SK-N-SH treated with all-trans-retinoic acid at 6 μM for 48 hours (cell line): Measurements from ENCODE around the gene CRACR2A.

Source experiments
- ARNTL ChIP-seq: fragments of 450-650 bp; formaldehyde crosslinking; IDR thresholded peaks from 2 replicates; pipeline ENCODE4 v1.5.0; 2020; ENCODE audit warnings: low read depth, mild to moderate bottlenecking, moderate library complexity, borderline replicate concordance
- BACH2 ChIP-seq: fragments of 250-450 bp; sonication (Bioruptor Pico); IDR thresholded peaks from 2 replicates; pipeline ENCODE4 v1.9.0; 2021; ENCODE audit warnings: mild to moderate bottlenecking, borderline replicate concordance
- ESRRG ChIP-seq: fragments of 250-450 bp; sonication (Bioruptor Pico); IDR thresholded peaks from 2 replicates; pipeline ENCODE4 v1.6.1; 2021; ENCODE audit warnings: mild to moderate bottlenecking
- ISL1 ChIP-seq: fragments of 250-450 bp; sonication (Bioruptor Pico); IDR thresholded peaks from 2 replicates; pipeline ENCODE4 v2.1.2; 2022; ENCODE audit warnings: mild to moderate bottlenecking, moderate library complexity
- SNAI2 ChIP-seq: fragments of 250-450 bp; sonication (Bioruptor Pico); IDR thresholded peaks from 2 replicates; pipeline ENCODE4 v1.5.0; 2020; ENCODE audit warnings: mild to moderate bottlenecking, moderate library complexity
- TCF4 ChIP-seq: fragments of 250-450 bp; sonication (Bioruptor Pico); IDR thresholded peaks from 2 replicates; pipeline ENCODE4 v1.8.0; 2021; ENCODE audit warnings: mild to moderate bottlenecking, moderate library complexity, borderline replicate concordance
- ZFP3 ChIP-seq: fragments of 250-450 bp; sonication (Bioruptor Pico); IDR thresholded peaks from 2 replicates; pipeline ENCODE4 v1.5.0; 2020; ENCODE audit warnings: mild to moderate bottlenecking, moderate library complexity
- ZNF565 ChIP-seq: fragments of 450-650 bp; formaldehyde crosslinking; conservative IDR thresholded peaks from 2 replicates; pipeline ENCODE4 v1.5.0; 2020; ENCODE audit warnings: low read depth, mild to moderate bottlenecking, moderate library complexity
- ZNF70 ChIP-seq: fragments of 450-650 bp; formaldehyde crosslinking; IDR thresholded peaks from 2 replicates; pipeline ENCODE4 v1.5.0; 2020; ENCODE audit warnings: mild to moderate bottlenecking, moderate library complexity
- ZNF8 ChIP-seq: fragments of 450-650 bp; formaldehyde crosslinking; IDR thresholded peaks from 2 replicates; pipeline ENCODE4 v1.5.0; 2020; ENCODE audit warnings: mild to moderate bottlenecking, moderate library complexity
- TF ChIP-seq, protein P1 (sequence below): fragments of 250-450 bp; sonication (Bioruptor Pico); IDR thresholded peaks from 2 replicates; pipeline ENCODE4 v1.8.0; 2020; ENCODE audit warnings: mild to moderate bottlenecking, moderate library complexity, borderline replicate concordance
- TF ChIP-seq, protein P2 (sequence below): fragments of 250-450 bp; sonication (Bioruptor Pico); IDR thresholded peaks from 2 replicates; pipeline ENCODE4 v1.5.1; 2020; ENCODE audit warnings: low read depth, mild to moderate bottlenecking, moderate library complexity
- TF ChIP-seq, protein P3 (sequence below): fragments of 250-450 bp; sonication (Bioruptor Pico); IDR thresholded peaks from 2 replicates; pipeline ENCODE4 v1.5.0; 2020; ENCODE audit warnings: mild to moderate bottlenecking, moderate library complexity

DNA sequence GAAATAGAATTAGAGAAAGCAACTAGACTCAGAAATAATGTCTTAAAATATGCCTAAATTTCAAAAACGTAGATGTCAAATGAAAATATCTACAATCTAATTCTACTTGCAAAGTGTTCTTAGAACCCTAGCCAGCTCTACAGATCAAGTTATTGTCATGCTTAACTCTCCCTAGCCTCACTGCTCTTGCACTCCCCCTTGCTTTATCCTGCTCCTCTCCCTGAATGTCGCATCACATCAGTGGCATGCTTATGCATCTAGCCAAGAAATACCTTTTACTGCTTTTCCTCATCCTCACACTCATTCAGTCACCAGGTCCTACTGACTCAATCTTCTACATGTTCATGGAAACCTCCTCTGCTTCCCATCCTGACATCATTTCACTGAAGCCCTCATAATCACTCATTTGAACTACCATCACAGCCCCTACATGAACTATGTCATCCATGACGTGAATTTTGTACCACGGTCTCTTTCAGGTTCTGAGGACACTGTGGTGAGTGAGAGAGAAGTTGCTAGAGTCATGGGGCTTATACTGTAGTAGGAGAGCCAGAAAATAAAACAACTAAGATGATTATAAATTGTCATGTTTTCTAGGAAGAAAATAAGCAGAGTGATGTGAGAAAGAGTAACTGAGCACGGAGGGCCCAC lies 22.6 kb upstream of the CRACR2A start:
- TF ChIP-seq, protein P1, sequence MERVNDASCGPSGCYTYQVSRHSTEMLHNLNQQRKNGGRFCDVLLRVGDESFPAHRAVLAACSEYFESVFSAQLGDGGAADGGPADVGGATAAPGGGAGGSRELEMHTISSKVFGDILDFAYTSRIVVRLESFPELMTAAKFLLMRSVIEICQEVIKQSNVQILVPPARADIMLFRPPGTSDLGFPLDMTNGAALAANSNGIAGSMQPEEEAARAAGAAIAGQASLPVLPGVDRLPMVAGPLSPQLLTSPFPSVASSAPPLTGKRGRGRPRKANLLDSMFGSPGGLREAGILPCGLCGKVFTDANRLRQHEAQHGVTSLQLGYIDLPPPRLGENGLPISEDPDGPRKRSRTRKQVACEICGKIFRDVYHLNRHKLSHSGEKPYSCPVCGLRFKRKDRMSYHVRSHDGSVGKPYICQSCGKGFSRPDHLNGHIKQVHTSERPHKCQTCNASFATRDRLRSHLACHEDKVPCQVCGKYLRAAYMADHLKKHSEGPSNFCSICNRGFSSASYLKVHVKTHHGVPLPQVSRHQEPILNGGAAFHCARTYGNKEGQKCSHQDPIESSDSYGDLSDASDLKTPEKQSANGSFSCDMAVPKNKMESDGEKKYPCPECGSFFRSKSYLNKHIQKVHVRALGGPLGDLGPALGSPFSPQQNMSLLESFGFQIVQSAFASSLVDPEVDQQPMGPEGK (CRISPR knock-in tag), result no peak
- no peak for TF ChIP-seq ARNTL (CRISPR knock-in tag)
- no peak for TF ChIP-seq SNAI2 (CRISPR knock-in tag)
- TF ChIP-seq ESRRG (CRISPR knock-in tag), result no peak
- TF ChIP-seq ZNF70, result no peak
- no peak for TF ChIP-seq ISL1 (CRISPR knock-in tag)
- no peak for TF ChIP-seq ZFP3 (CRISPR knock-in tag)
- TF ChIP-seq, protein P2, sequence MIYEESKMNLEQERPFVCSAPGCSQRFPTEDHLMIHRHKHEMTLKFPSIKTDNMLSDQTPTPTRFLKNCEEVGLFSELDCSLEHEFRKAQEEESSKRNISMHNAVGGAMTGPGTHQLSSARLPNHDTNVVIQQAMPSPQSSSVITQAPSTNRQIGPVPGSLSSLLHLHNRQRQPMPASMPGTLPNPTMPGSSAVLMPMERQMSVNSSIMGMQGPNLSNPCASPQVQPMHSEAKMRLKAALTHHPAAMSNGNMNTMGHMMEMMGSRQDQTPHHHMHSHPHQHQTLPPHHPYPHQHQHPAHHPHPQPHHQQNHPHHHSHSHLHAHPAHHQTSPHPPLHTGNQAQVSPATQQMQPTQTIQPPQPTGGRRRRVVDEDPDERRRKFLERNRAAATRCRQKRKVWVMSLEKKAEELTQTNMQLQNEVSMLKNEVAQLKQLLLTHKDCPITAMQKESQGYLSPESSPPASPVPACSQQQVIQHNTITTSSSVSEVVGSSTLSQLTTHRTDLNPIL (CRISPR knock-in tag), result no peak
- no peak for TF ChIP-seq TCF4 (CRISPR knock-in tag)
- TF ChIP-seq BACH2 (CRISPR knock-in tag), result no peak
- no peak for TF ChIP-seq ZNF565 (CRISPR knock-in tag)
- TF ChIP-seq, protein P3, sequence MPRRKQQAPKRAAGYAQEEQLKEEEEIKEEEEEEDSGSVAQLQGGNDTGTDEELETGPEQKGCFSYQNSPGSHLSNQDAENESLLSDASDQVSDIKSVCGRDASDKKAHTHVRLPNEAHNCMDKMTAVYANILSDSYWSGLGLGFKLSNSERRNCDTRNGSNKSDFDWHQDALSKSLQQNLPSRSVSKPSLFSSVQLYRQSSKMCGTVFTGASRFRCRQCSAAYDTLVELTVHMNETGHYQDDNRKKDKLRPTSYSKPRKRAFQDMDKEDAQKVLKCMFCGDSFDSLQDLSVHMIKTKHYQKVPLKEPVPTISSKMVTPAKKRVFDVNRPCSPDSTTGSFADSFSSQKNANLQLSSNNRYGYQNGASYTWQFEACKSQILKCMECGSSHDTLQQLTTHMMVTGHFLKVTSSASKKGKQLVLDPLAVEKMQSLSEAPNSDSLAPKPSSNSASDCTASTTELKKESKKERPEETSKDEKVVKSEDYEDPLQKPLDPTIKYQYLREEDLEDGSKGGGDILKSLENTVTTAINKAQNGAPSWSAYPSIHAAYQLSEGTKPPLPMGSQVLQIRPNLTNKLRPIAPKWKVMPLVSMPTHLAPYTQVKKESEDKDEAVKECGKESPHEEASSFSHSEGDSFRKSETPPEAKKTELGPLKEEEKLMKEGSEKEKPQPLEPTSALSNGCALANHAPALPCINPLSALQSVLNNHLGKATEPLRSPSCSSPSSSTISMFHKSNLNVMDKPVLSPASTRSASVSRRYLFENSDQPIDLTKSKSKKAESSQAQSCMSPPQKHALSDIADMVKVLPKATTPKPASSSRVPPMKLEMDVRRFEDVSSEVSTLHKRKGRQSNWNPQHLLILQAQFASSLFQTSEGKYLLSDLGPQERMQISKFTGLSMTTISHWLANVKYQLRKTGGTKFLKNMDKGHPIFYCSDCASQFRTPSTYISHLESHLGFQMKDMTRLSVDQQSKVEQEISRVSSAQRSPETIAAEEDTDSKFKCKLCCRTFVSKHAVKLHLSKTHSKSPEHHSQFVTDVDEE, result no peak
- TF ChIP-seq ZNF8, result no peak
